Measurements from ENCODE around the gene CRYL1. TPM values are rescaled to one million over a fixed set of nuclear protein-coding genes. Genes with fewer than 3 reads are reported as not detected.
A peak's percentile ranks its signal among the peaks of the same experiment; 100 is the strongest.

CRYL1 gene
- total and polyA plus RNA-seq, 2 of the 13 experiments (the other 11 are each of a cell fraction or from before 2014, with no cell fraction given) = 57.2 to 115 TPM

DNA sequence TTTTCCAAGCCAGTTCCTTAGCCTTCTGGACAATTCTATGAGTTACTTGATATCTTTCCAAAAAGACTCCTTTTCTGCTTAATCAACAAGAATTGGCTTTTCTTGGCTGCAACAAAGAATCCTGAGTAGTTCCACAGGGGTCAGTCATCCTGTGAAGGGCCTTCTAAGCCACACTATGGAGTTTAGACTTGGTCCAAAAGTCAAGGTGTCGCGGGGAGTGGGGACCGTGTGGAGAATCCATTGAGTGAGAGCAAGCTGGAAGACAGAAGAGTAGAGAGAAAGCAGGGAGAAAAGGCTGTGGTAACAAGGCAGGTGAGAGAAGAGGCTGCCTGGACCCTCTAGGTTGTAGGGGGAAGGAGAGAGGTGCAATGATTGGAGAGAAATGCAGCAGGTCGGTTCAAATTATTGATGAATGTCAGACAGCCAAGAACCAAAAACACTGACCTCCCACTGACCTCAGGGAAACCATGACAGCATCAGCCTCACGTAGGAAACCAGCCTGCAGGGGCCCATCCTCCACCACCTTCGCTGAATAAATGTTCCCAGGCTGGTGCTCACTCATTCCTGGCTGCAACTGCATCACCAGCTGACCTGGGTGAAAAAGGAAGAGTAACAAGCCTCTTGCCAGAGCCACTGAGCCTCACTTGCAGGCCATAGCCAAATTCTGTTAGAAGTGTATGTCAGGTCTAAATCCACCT, 34.2 kb upstream of the CRYL1 start:
- FAIRE-seq (no peak), DNase-seq (ENCODE audit: low spot score) (no peak), ATAC-seq (peak; percentile 33)
- in situ Hi-C loops (cut with HindIII; ENCODE audit: extremely low pct_ligation_motif_present, low pct_unique_long_range_greater_than_20kb) = no loop called here
- Histone ChIP-seq H3K4me3 (replicated peaks in 1 of 3; ENCODE audit: insufficient read depth in 1 of 3, low read depth in 2 of 3, low read length in 3 of 3) (no peak overlapping the region; a peak in 1 of 6 replicates), H3K4me2 (ENCODE audit: low read depth, low read length) (peak overlapping the region; percentile 38), H3K36me3 (replicated peaks in 1 of 2; ENCODE audit: control insufficient read depth in 1 of 2, insufficient read depth in 2 of 2, low read length in 2 of 2) (no peaks in the 10 kb centered on the region), H3K4me1 (ENCODE audit: insufficient read depth, low read length) (peaks cover 71% of the 10 kb centered on the region), H3K9ac (ENCODE audit: insufficient read depth, low read depth, low read length) (peak overlapping the region; percentile 46), H4K20me1 (ENCODE audit: insufficient read depth, low read length) (no peaks in the 10 kb centered on the region), H3K79me2 (ENCODE audit: insufficient read depth, low read length) (no peaks in the 10 kb centered on the region), H3K27ac (ENCODE audit: extremely low read length, insufficient read depth, low read length) (peak overlapping the region; percentile 92), H3K9me3 (ENCODE audit: low read length) (no peaks in the 10 kb centered on the region; the same call in 1 of the 2 replicates), H3K27me3 (ENCODE audit: control insufficient read depth in 1 of 2, insufficient read depth in 2 of 2, low read length in 2 of 2) (no peaks in the 10 kb centered on the region), H2AFZ (ENCODE audit: low read length) (no peak overlapping the region)
- ChIA-PET POLR2A (interaction anchor here (1.4 to 2.0 kb wide), 2 partner anchors 12 to 55 kb away, joined by 4 to 6 read pairs; no protein-coding TSS in a partner anchor), CTCF (ENCODE audit: low intra/inter-chr PET ratio, low total read pairs) (no interaction called here)
- WGBS (ENCODE audit: low lambda C conversion rate) = 59% methylated on average over 5 of the region's 6 CpGs
- intact Hi-C loops (cut with micrococcal nuclease; ENCODE audit: unreplicated experiment) = loop anchor here (1.0 kb wide), 1 partner anchor 7 kb away; the partner anchor contains the start of gene IFT88
- no TSS peak for BruUV-seq (replicated peaks)
- TF ChIP-seq RBFOX2 (IDR thresholded peaks at IDR 0.05; ENCODE audit: low read depth, low read length) (peak; percentile 47; the same call in 1 of the 2 replicates), NCOR1 (IDR thresholded peaks at IDR 0.05; ENCODE audit: borderline replicate concordance, low read length) (peak; percentile 40; the same call in 1 of the 2 replicates), ARID5B (CRISPR knock-in tag; IDR thresholded peaks at IDR 0.05) (0 out of 2 replicates have a peak, but pooled peaks have one; percentile 7), ZNF431 (CRISPR knock-in tag; IDR thresholded peaks at IDR 0.05; ENCODE audit: borderline replicate concordance, low read depth) (0 out of 2 replicates have a peak, but pooled peaks have one; percentile 1), KMT2B (CRISPR knock-in tag; IDR thresholded peaks at IDR 0.05) (peak; percentile 40; the same call in 1 of the 2 replicates), ZNF570 (CRISPR knock-in tag; IDR thresholded peaks at IDR 0.05; ENCODE audit: borderline replicate concordance) (no peak), ZC3H4 (CRISPR knock-in tag; IDR thresholded peaks at IDR 0.05; ENCODE audit: borderline replicate concordance) (0 out of 2 replicates have a peak, but pooled peaks have one; percentile 50), RXRA (CRISPR knock-in tag; IDR thresholded peaks at IDR 0.05) (peak; percentile 42; the same call in 1 of the 2 replicates), ASH2L (IDR thresholded peaks at IDR 0.05; ENCODE audit: insufficient read length, low read depth, low read length) (peak; percentile 30), JUN (CRISPR knock-in tag; IDR thresholded peaks at IDR 0.05) (0 out of 2 replicates have a peak, but pooled peaks have one; percentile 30), ZNF547 (CRISPR knock-in tag; IDR thresholded peaks at IDR 0.05) (0 out of 2 replicates have a peak, but pooled peaks have one; percentile 12), TEAD3 (CRISPR knock-in tag; optimal IDR thresholded peaks at IDR 0.05; ENCODE audit: borderline replicate concordance) (peak; percentile 26), RARA (CRISPR knock-in tag; IDR thresholded peaks at IDR 0.05) (peak; percentile 78)
- TF ChIP-seq, protein P1, sequence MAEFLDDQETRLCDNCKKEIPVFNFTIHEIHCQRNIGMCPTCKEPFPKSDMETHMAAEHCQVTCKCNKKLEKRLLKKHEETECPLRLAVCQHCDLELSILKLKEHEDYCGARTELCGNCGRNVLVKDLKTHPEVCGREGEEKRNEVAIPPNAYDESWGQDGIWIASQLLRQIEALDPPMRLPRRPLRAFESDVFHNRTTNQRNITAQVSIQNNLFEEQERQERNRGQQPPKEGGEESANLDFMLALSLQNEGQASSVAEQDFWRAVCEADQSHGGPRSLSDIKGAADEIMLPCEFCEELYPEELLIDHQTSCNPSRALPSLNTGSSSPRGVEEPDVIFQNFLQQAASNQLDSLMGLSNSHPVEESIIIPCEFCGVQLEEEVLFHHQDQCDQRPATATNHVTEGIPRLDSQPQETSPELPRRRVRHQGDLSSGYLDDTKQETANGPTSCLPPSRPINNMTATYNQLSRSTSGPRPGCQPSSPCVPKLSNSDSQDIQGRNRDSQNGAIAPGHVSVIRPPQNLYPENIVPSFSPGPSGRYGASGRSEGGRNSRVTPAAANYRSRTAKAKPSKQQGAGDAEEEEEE (CRISPR knock-in tag; IDR thresholded peaks at IDR 0.05; ENCODE audit: borderline replicate concordance) = no peak
- TF ChIP-seq, protein P2, sequence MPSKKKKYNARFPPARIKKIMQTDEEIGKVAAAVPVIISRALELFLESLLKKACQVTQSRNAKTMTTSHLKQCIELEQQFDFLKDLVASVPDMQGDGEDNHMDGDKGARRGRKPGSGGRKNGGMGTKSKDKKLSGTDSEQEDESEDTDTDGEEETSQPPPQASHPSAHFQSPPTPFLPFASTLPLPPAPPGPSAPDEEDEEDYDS (CRISPR knock-in tag; IDR thresholded peaks at IDR 0.05) = 0 out of 2 replicates have a peak, but pooled peaks have one; percentile 14
- TF ChIP-seq, protein P3, sequence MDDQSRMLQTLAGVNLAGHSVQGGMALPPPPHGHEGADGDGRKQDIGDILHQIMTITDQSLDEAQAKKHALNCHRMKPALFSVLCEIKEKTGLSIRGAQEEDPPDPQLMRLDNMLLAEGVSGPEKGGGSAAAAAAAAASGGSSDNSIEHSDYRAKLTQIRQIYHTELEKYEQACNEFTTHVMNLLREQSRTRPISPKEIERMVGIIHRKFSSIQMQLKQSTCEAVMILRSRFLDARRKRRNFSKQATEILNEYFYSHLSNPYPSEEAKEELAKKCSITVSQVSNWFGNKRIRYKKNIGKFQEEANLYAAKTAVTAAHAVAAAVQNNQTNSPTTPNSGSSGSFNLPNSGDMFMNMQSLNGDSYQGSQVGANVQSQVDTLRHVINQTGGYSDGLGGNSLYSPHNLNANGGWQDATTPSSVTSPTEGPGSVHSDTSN (CRISPR knock-in tag; IDR thresholded peaks at IDR 0.05; ENCODE audit: borderline replicate concordance) = no peak

Data from HepG2 (cell line).